DMS153 treated with DMSO at 0.1 percent for 48 hours (cell line): ENCODE measurements around the gene L3HYPDH.

Experiments used
- DNase-seq: peaks from one replicate; lab custom pipeline; 2025; ENCODE audit not compliant: unreplicated experiment; lab: John Stamatoyannopoulos, UW

The L3HYPDH gene

DNA sequence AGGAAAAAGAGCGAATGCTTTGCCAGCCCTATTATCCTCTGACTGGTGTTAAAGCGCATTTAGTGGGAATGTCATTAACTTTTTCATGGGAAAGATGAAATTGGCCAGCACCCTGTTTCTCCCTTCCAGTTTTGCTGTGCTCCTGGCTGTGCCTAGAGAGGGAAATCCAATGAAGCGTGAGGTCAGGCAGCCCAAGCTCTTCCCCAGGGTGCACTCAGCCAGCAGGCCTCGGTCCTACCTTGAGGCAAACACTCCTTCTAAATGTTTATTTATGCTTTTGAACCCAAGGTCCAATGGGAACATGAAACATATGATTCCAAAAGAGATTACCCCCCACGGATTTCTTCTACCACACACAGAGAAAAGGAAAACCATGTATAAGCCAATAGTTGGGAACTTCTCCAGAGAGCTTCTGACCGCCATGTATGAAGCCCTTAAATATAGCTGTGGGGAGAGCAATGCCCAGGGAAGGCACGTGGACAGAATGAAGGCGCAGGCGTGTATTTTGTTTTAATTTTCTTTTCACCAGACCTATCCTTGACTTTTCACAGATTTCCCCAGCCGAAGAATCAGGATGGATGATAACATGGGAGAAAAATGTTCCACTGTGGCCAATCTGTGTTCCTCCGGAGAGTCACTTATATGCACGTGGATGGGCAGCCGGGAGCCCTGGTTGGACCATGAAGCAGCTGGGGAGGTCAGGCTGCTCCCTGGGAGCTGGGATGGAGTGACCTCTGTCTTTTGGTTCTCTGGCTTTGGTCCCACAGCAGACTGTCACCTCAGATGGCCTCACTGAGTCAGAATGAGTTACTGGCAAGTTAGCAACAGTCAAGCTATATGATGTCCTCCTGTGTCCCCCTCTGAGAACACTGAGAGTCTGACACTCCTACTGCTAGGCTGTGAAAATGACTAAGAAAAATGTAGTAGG is 56.3 kb downstream of the L3HYPDH start:
- DNase-seq: no peak

DNA sequence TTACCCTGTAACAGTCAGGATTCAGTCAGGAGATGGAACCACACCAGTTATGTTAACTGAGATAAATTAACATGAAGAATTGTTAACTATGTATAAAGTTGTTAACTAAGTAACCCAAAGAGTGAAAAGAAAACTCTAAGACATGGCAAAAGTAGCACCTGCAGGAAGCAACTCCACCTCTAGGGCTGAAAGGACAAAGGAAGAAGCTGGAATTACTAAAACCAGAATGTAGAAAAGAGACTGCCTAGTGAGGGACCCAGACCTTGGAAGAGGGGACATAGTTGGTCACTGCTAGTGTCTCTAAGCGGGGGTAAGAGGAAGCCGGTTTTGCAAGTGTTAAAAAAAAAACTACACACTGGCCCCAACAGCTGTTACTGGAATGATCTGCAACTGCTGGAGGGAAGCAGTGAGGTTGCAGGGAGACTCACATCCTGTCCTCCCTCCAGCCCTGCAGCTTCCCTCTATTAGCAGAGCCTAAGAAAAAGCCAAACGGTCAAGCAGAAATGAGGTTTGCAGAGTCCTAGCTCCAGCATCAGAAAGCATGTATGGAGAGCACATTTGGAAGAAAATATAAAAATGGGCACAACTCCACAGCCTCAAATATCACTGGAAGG is 58.8 kb downstream of the L3HYPDH start:
- DNase-seq: no peak

DNA sequence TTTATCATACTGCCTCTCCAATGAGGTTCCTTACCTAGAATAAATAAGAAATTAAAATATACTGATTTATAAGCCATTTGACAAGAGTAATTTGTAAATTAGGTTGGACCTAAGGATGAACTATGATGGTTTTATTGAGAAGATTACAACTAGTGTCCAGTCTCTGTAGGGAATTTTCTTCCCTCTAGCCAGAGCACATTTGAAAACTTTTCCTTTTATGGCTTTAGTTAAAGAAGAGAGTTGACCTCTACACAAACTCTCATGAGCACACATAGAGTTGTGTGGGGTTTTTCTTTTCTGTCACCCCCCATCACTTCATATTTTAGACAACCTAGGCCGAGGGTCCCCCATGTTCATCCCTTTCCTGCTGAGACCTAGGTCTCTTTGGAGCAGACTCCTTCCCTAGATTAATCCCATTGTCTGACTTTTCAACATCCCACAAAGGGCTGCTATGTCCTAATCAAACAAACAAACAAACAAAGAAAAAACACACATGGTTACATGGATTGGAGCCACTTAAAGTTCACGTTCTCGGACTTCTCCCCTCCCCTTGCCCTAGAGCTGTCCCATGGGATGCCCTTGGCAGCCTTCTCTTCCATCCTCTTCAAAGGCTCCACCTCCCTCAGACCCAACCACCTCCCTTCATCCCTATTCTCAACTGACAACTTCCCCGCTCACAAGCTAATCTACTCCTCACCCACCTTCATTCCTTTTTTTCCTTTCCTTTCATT is 59.7 kb downstream of the L3HYPDH start:
- no peak for DNase-seq
